SU-DHL-6 (cell line): ENCODE measurements around the gene TAOK1.

Experiments
- EZH2phosphoT487 ChIP-seq: fragments of 200-600 bp; sonication (generic), shearing (Covaris generic); conservative IDR thresholded peaks from 2 replicates; pipeline ENCODE4 v1.6.1; 2018; ENCODE audit warnings: mild to moderate bottlenecking, antibody characterized with exemption, low read length, moderate library complexity, mixed read lengths
- TF ChIP-seq, protein P1 (sequence below): fragments of 200-600 bp; sonication (generic); IDR thresholded peaks from one replicate; pipeline ENCODE4 v1.5.1; 2017; ENCODE audit warnings: antibody characterized with exemption, mild to moderate bottlenecking, low read length, moderate library complexity; ENCODE audit not compliant: insufficient read depth, poor library complexity, severe bottlenecking

- TF ChIP-seq, protein P1, sequence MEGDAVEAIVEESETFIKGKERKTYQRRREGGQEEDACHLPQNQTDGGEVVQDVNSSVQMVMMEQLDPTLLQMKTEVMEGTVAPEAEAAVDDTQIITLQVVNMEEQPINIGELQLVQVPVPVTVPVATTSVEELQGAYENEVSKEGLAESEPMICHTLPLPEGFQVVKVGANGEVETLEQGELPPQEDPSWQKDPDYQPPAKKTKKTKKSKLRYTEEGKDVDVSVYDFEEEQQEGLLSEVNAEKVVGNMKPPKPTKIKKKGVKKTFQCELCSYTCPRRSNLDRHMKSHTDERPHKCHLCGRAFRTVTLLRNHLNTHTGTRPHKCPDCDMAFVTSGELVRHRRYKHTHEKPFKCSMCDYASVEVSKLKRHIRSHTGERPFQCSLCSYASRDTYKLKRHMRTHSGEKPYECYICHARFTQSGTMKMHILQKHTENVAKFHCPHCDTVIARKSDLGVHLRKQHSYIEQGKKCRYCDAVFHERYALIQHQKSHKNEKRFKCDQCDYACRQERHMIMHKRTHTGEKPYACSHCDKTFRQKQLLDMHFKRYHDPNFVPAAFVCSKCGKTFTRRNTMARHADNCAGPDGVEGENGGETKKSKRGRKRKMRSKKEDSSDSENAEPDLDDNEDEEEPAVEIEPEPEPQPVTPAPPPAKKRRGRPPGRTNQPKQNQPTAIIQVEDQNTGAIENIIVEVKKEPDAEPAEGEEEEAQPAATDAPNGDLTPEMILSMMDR = no peak
- TF ChIP-seq EZH2phosphoT487 = no peak
These were observed 184.8 kb downstream of the TAOK1 start for GRCh38 chr17:29574732-29575510.
